Mucosa of rectum (tissue), 2 donors: ENCODE data around the gene ANO10.

Source experiments
- H3K27ac ChIP-seq, 2 donors: one replicate each; pipeline ENCODE4 v1.7.0; 2013; ENCODE audit warnings: inconsistent platforms in 2 of 2, low read depth in 2 of 2, low read length in 2 of 2
- H3K27me3 ChIP-seq, 2 donors: one replicate each; pipeline ENCODE4 v1.7.0; 2013; ENCODE audit warnings: low read length in 2 of 2; ENCODE audit not compliant: control insufficient read depth in 2 of 2, insufficient read depth in 2 of 2
- H3K36me3 ChIP-seq, 2 donors: one replicate each; pipeline ENCODE4 v1.7.0; 2013; ENCODE audit warnings: low read length in 2 of 2; ENCODE audit not compliant: control insufficient read depth in 2 of 2, insufficient read depth in 2 of 2
- H3K4me1 ChIP-seq, 2 donors: one replicate each; pipeline ENCODE4 v1.7.0; 2013; ENCODE audit warnings: low read length in 2 of 2, mild to moderate bottlenecking in 1 of 2; ENCODE audit not compliant: control insufficient read depth in 2 of 2, insufficient read depth in 2 of 2
- H3K4me3 ChIP-seq, 2 donors: one replicate each; pipeline ENCODE4 v1.7.0; 2013; ENCODE audit warnings: low read length in 2 of 2
- H3K9ac ChIP-seq, 2 donors: one replicate each; pipeline ENCODE4 v1.7.0; 2013; ENCODE audit warnings: low read length in 2 of 2, low read depth in 1 of 2, mild to moderate bottlenecking in 1 of 2
- H3K9me3 ChIP-seq, 2 donors: one replicate each; pipeline ENCODE4 v1.7.0; 2013; ENCODE audit warnings: low read length in 2 of 2; ENCODE audit not compliant: control insufficient read depth in 2 of 2
- donor health status: healthy.
- donor health status: Normal muscosa, but diverticular disease.

ANO10 gene

DNA sequence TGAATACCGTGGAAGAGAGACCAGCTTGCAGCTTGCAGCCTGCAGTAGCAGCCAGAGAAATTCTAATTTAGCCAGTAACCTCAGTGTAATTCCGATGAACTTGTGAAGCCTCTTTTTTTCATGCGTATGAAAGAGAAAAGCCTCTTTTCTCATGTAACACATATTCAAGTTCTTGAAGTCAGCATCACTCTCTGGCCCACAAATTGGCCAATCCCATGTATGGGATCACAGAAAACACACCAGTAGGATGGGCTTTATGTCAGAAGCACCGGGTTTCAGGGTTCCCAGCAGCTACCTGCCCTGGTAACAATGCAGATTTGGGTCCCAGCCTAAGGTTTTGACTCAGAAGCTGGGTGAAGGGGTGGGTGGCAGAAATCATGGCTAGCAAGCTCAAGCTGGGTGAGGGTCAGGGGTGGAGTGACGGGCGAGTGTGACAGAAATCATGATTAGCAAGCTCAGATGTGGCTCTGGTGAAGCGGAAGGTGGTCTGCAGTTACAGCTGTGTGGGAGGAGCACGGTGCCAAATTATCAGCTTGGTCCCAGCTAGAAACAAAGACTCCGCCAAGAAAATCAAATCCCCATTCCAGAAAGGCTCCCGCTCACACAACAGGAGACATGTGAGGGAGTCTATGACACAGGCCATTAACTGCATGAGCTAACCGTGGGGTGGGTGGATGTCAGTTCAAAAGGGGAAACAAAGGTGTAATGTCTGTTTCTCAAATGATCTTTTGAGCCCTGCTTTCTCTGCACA, 248.8 kb downstream of the ANO10 start:
- Histone ChIP-seq H3K36me3 (no peaks in the 10 kb centered on the region), H3K27ac (no peak overlapping the region), H3K9me3 (no peaks in the 10 kb centered on the region), H3K27me3 (no peaks in the 10 kb centered on the region), H3K4me3 (no peak overlapping the region), H3K4me1 (no peaks in the 10 kb centered on the region), H3K9ac (no peak overlapping the region)

- H3K9ac ChIP-seq = no peak overlapping the region
- no peaks in the 10 kb centered on the region for H3K9me3 ChIP-seq
- H3K36me3 ChIP-seq = no peaks in the 10 kb centered on the region
- no peaks in the 10 kb centered on the region for H3K4me1 ChIP-seq
- no peaks in the 10 kb centered on the region for H3K27me3 ChIP-seq
- H3K27ac ChIP-seq = no peak overlapping the region
- no peak overlapping the region for H3K4me3 ChIP-seq
These were observed 249.6 kb downstream of the ANO10 start for GRCh38 chr3:43372007-43372740.

DNA sequence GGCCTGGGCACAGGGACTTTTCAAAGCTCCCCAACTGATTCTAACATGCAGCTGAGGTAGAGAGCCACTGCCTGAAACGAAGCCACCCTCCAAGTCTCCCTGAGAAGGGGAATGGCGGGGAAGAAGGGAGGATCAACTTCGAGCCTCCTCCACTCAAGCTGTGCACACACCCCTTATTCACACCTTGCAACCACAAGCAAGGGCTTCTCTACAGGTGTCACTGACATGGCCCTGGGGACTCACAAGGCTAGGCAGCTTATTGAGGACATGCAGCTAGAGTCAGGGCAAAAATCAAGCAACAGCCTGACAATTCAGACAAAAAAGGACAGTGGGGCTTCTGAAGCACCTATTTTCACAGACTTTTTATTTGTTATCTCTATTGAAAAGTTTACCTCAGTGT, 250.3 kb downstream of the ANO10 start:
- Histone ChIP-seq H3K4me1 (peaks cover 0 to under 1% of the 10 kb centered on the region in 2 donors), H3K36me3 (no peaks in the 10 kb centered on the region), H3K27me3 (no peaks in the 10 kb centered on the region), H3K27ac (no peak overlapping the region), H3K4me3 (no peak overlapping the region), H3K9ac (no peak overlapping the region), H3K9me3 (no peaks in the 10 kb centered on the region)

DNA sequence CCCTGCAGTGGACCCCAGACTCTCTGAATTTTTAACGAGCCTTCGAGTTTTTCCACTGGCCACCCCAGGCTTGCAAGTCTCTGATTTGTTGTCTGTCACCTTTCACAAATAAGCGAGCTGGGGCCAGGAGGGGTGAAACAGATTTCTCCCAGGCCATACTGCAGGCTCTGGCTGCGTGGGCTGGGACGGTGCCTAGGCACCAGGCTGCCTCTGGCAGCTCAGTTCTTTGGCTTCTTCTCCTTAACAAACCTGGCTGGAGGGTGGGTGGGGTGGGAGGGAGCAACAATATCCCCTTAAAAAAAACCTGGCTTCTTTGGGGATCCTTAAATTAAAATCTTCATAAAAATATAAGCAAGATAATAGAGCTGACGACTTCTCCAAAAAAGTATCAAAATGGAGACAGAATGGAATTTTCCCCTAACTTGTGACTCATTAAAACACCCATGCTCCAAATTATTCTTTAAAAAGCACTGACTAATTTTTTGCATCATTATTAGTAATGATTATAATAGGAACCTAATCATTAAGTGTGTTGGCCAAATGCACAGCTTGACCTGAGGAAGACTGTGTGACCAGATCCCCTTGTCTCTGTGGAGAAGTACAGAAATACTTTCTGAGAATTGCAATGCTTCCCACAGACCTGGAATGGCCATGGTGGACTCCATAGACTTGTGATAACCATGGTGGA, 251.4 kb downstream of the ANO10 start:
- Histone ChIP-seq H3K9ac (no peak overlapping the region), H3K4me3 (no peak overlapping the region), H3K27ac (no peak overlapping the region), H3K36me3 (no peaks in the 10 kb centered on the region), H3K9me3 (no peaks in the 10 kb centered on the region), H3K4me1 (peaks cover 0 to 2% of the 10 kb centered on the region in 2 donors), H3K27me3 (no peaks in the 10 kb centered on the region)

DNA sequence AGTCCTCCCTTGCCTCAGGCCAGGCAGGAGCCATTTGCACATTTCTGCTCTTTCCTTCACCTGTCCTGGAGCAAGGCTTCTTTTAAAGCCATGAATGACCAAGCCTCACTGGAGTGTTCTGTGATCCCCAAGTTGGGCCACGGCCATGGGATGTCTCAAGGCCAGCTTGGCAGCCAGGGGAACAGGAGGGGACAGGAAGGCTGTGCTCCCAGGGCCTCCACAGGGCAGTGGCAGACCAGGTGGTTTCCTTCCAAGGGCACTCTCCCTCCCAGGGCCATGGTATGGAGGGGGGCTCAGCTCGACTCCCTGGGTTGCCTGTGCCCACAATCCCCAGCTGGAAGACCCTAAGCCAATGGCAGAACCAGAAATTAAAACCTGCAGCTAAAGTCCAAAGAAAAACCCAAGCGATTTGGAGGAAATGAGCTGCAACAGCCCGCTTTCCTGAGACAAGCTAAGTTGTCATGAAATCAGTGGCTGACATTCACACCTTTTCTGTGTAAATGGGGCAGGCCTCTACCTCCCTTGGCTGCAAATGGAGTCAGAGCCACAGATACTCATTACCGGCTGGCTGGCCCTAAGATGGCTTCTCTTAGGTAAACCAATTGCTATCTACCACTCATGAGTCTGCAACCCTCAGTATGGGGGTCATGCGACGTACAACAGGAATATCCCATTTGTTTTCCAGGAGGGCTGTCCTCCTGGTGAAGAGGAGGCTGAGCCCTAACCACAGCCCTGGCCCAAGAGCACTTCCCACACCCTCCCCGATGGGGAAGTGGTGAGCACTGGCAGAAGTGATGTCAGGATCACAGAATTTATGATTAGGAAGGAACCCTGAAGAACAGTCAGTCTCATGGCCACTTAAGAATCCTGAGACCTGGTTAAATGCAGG, 252.2 kb downstream of the ANO10 start:
- no peak overlapping the region for H3K27ac ChIP-seq
- peaks cover 0 to 5% of the 10 kb centered on the region in 2 donors for H3K36me3 ChIP-seq
- no peaks in the 10 kb centered on the region for H3K9me3 ChIP-seq
- H3K4me1 ChIP-seq = peaks cover 0 to 2% of the 10 kb centered on the region in 2 donors
- no peak overlapping the region for H3K4me3 ChIP-seq
- no peak overlapping the region for H3K9ac ChIP-seq
- H3K27me3 ChIP-seq = no peaks in the 10 kb centered on the region

- no peak overlapping the region for H3K9ac ChIP-seq
- peaks cover 0 to 2% of the 10 kb centered on the region in 2 donors for H3K4me1 ChIP-seq
- peaks cover 0 to 6% of the 10 kb centered on the region in 2 donors for H3K36me3 ChIP-seq
- H3K27ac ChIP-seq = no peak overlapping the region
- no peaks in the 10 kb centered on the region for H3K9me3 ChIP-seq
- H3K27me3 ChIP-seq = no peaks in the 10 kb centered on the region
- H3K4me3 ChIP-seq = no peak overlapping the region
These were observed 254.9 kb downstream of the ANO10 start for GRCh38 chr3:43366885-43367284.

DNA sequence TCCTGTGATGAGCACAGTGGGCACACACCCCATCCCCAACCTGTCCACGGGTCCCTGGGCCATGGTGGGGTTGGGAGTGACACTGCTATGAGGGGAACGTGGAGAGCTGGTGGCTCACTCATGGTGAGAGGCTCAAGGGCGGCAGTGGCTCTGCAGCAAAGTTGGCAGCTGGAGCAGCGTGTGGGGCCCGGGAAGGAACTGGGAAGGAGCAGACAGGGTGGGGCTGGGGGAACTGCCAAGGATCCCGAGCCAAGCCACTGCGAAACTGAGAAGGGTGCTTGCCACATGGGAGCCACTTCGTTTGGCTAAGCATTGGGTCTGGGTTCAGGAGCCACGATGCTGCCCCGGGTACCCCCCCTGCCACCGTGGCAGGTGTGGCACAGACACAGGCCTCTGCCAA, 255.3 kb downstream of the ANO10 start:
- H3K9me3 ChIP-seq = no peaks in the 10 kb centered on the region
- peaks cover 0 to 6% of the 10 kb centered on the region in 2 donors for H3K36me3 ChIP-seq
- no peak overlapping the region for H3K27ac ChIP-seq
- peaks cover 0 to 2% of the 10 kb centered on the region in 2 donors for H3K4me1 ChIP-seq
- H3K4me3 ChIP-seq = no peak overlapping the region
- no peaks in the 10 kb centered on the region for H3K27me3 ChIP-seq
- H3K9ac ChIP-seq = no peak overlapping the region

DNA sequence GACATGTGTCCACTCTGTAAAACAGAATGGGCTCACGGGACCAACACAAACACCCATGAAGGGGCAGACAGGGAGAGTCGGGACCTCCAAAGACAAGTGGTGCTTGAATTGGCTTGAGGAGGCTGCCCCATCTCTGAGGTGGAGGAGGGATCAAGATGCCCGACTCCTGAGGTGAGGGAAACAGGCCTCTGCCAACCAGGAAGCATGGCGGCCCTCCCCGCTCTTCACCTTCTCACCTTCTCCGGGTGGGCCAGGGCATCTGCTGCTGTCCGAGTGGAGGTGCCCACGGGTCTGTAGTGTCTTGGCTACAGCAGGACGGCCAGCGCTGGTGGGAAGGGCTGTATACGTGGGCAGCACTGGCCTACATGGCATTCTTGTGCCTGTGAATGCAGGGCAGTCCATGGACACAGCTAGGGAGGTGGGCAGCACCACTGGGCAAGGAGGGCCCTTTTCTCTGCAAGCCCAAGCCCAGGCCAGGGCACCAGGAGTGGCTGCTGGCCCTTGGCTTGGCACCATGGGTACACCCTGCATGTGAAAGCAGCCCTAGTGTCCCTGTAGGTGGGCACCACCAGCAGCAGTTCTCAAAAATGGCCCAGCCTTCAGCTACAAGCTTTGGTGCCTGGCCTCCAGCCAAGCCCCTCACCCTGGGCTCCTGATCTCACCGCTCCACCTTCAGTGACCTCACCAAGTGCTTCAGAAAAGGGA, 256.1 kb downstream of the ANO10 start:
- H3K9me3 ChIP-seq = no peaks in the 10 kb centered on the region
- H3K4me3 ChIP-seq = no peak overlapping the region
- no peaks in the 10 kb centered on the region for H3K27me3 ChIP-seq
- H3K27ac ChIP-seq = no peak overlapping the region
- H3K36me3 ChIP-seq = peaks cover 0 to 6% of the 10 kb centered on the region in 2 donors
- peaks cover 0 to 2% of the 10 kb centered on the region in 2 donors for H3K4me1 ChIP-seq
- H3K9ac ChIP-seq = no peak overlapping the region

DNA sequence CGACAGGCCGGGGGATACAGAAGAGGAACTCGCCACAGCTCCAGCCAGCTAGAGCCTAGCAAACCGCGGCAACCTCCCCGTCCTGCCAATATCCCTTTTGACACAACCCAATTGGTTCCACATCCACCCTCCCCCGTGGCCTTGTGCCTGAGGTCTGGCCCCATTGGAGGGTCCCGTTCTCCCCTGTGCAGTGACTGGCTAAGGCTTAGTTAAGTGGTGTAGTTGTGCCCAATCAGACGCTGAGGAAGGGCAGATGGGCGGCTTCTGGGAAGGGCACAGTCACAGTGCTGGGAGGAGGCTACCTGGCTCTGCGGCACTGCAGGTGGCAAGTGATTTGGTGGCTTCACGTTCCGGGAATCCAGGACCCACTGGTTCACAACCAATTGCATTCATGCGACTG, 256.9 kb downstream of the ANO10 start:
- Histone ChIP-seq H3K36me3 (peaks cover 0 to 6% of the 10 kb centered on the region in 2 donors), H3K9ac (no peak overlapping the region)

More for the DNA sequence above, 256.9 kb downstream of the ANO10 start:
- H3K4me1 ChIP-seq = peaks cover 0 to 2% of the 10 kb centered on the region in 2 donors
- no peaks in the 10 kb centered on the region for H3K27me3 ChIP-seq
- H3K27ac ChIP-seq = no peak overlapping the region
- H3K4me3 ChIP-seq = no peak overlapping the region
- no peaks in the 10 kb centered on the region for H3K9me3 ChIP-seq
